Measurements from ENCODE around the gene BATF.

The BATF gene

DNA sequence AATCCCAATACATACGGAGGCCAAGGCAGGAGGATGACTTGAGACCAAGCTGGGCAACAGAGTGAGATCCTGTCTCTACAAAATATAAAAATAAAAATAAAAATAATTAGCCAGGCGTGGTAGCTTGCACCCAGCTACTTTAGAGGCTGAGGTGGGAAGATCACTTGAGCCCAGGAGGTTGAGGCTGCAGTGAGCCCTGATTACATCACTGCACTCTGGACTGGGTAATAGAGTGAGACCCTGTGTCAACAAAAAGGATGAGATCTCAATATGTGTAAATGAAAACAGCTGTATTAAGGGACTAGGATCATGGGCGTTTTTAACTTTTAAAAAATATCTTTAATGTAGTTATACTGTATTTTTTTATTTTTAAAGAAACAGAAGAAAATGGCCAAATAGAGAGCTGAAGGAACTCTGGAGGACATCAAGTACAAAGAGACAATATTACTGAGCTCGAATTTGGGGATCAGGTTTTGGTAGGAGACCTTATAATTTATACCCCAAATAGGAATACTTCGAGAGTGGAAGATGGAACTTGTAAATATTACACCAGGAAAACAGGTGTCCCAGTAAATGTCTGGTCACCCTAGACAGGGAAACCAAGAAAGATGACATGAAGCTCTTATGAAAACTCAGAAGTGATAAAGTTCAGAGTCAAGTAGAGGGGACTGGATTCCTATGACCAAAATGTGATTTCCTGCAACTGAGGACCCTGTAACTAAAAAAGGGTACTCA lies 13.1 kb downstream of the BATF start:
- DNase-seq = no peak

DNA sequence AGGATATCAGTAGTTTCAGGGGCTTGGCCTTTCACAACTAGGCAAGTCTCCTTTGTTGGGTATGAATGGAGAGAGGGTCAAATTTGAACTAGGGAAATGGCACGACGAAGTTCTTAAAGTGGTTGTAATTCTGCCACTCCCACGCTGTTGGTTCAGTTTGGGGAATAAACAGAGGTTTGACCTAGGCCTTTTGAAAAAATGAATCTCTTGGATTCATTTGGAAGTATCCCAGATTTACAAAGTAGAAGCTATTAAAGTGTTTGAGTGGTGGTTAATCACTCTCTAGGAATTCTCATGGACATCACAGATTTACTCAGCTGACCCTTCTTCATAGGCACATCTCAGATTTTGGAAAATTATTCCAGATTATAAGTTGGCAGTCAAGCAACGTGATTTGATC lies 14.8 kb downstream of the BATF start:
- DNase-seq = no peak

DNA sequence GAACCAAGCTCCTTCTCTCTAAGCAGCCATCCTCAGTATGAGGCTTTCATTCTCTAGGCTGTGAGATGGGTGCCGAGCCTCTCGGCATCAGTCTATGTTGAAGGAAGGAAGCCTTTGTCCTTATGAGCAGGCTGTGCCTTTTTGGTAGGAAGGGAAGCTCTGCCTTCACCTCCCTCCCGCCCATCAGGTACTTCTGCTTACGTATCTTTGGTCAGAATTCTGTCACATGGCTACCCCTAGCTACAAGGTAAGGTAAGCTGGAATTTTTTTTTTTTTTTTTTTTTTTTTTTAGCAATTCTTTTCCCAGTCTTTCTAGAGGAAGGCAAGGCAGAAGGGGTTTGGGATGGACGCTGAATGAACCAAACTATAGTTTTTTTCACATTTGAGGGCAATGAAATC lies 16.9 kb downstream of the BATF start:
- DNase-seq = no peak

DNA sequence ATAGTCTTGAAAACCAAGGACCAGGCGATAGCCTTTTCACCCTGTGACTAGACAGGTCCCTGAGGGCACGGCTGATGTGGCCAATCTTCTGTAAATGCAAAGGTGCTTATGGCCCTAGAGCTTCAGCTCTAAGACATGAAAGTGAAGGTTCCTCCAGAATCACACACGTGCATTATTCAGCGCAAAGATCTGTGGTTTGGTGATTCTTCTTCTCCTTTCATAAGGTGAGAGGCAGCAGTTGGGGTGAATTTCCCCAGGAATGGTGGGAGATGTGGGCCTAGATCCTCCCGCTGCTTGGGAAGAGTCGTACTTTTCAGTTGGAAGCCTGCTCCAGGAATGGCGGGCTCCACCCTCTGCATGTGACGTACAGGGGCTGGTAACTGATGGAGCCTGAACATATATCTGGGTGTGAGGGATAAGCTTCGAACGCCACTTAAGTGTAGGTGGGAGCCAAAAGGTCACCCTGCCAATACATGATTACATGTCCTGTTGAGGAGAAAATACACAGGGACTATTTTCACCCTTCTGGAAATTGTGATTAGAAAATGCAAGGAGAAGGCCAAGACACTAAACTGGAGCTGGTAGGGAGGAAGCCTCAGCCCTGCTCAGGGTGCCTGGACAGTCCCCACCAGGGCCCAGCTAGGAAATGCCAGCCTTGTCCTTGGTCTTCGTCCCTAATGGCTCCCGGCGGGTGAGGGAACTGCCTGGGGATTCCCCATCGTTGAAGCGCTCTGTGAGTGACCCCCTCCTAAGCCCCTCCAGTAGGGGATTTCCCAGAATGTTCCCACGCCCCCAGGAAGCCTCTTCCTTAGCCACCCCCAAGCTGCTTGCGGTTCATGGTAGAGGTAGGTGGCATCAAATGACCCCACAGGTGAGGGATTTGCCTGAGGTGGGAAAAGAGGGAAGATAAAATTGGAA lies 17.6 kb downstream of the BATF start:
- DNase-seq = no peak

DNA sequence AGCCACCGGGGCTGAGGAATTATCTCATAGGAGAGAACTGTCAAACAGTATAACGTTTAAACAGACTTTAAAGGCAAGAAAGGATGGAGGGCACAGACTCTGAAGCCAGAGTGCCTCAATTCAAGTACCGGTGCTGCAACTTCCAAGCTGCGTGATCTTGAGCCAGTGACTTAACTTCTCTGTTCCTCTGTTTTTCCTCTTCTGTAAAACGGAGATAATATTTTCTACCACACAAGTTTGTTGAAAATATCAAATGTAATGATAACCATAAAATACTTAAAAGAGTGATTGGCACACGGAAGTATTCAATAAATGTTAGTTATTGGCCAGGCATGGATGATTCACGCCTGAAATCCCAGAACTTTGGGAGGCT lies 18.2 kb downstream of the BATF start:
- no peak for DNase-seq

DNA sequence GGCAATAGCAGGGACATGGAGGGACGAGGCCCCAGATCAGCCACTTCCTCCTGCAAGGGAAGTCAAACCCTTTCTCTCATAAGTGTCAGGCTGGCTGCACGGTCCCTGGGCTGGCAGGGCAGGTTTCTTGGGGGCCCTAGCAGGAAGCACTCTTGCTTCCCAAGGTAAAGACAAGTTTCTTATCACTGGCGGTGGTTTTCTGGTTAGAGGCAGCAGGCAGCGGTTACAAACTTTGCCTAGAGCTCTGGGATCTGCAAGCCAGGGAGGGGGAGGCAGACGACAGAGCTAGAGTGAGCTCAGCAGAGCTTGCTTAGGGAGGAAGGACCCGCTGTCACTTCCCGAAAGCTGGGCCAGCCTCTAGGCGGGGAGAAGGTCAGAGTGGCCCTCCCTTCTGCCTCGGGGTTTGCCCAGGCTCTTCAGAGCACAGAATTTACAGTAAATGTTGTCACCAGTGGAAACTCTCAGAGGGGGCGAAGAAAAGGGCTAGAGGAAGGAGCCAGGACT lies 20.4 kb downstream of the BATF start:
- DNase-seq = no peak

DNA sequence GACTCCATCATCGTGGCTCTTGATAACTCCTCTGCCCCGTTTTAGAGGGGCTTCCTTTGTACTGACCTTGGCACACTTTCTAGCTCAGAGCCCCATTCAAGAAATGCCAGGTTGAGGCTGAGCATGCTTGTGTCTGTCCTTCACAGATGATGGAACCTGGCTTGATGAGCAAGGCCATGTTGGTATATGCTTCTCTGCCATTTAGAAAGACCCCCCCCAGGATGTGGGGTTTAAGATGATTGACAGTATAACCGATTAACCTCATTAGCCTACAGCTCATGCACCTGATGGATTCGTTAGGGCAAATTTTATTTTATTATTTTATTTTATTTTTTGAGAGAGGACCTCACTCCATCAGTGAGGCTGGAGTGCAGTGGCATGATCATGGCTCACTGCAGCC lies 21.0 kb downstream of the BATF start:
- no peak for DNase-seq

DNA sequence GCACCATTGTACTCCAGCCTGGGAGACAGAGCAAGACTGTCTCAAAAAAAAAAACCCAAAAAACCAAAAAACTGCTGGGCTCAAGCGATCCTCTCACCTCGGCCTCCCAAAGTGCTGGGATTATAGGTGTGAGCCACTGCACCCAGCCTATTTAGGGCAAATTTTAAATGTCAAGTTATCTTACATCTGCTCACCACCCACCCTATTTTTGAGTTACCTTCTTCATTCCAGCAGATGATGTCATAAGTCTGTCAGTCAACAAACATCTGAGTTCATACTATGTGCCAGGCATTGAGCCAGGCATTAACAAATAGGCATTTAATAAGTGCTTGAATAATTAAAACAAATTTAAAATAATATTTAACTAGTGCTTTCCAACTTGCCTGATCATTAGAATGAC lies 21.5 kb downstream of the BATF start:
- no peak for DNase-seq

DNA sequence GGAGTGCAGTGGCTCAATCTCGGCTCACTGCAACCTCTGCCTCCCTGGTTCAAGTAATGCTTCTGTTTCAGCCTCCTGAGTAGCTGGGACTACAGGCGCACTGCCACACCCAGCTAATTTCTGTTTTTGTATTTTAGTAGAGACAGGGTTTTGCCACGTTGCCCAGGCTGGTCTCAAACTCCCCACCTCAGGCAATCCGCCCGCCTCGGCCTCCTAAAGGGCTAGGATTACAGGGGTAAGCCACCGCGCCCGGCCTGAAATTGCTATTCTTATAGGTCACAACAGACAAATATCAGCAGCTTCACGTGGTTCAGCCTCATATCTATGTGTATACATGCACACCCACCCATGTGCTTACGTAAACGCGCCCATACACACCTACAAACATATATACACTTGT lies 23.6 kb downstream of the BATF start:
- no peak for DNase-seq

DNA sequence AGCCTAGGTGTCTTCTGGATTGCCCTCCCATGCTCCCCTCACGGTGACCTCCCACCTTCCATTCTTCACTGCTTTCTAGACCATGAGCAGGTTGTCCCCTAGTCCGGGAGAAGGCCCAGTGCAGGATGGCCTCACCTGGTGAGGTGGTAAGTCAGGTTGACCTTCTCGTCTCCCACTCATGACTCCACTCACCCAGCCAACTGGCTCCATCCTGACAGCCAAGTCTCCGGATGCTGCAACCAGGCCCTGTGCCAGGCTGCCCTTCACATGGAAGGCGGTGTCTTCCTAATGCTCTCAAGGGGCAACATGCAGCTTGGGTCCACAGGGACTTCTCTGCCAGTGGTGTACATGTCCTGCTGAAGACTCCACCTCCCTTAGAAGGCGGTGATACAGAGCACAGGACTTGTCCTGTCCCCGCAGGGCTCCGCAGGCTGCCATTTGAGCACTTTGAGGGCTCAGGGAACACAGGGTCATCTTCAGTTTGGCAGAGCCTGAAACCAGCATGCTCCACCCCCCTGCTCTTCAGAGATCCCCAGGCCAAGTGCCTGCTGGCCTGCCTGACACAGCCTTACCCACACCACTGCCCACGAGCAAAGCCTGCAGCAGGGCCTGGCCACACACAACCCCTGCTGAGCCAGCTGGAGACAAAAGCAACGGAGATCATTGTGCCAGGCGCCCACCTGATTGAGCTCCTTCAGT lies 25.4 kb downstream of the BATF start:
- DNase-seq = no peak

DNA sequence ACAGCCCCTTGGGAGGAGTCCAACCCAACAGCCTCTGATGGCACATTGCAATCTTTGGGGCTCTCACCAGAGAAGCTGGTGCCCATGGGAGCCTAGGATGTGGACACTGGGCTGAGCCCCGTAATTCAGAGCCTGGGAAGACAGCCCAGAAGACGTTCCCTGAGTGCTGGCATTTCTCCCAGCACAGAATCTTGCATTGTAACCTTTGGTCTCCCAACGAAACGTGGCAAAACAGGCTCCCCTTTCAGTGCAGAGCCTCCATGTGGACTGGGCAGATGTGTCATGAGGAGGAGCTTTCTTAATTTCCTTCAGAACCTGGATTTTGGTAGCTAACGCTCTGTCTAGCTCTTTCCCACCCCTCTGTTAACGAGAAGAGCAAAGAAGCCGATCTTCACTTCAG lies 26.3 kb downstream of the BATF start:
- DNase-seq = no peak

DNA sequence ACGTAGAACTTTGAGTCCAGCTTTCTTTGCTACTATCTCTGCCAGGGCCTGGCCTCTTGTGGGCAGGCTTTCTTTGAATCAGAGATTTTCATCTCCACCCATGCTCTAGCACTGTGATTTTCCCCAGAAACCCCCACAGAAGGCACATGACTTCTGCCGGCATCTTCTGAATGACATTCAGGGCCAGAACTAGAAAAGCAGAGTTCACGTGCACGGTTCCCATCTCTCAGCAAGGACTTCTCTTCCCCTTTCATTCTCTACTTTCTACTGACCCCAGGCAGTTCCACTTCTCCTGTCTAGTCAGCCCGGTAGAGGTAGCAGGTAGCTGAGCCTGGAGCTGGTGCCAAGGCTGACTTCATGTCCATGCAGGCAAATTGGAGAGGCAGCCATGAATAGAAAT lies 26.9 kb downstream of the BATF start:
- no peak for DNase-seq

DNA sequence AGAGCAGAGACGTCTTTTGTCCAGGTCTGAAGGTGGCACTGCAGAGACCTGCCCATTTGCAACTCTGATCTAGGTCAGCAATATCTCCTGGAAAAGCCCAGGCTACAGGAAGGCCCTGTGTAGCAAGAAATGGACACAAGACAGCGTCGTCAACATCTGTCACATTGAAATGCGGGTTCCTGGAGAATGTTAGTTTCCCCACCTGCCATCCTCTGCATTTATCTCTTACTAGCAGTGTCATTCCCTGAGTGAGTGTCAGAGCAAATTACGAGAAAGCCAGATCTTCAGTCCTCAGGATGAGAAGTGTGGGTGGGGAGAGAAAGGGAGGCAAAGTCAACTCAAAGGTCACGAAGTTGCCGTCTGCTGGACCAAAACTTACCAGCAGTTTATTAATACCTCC lies 28.8 kb downstream of the BATF start:
- DNase-seq = no peak

DNA sequence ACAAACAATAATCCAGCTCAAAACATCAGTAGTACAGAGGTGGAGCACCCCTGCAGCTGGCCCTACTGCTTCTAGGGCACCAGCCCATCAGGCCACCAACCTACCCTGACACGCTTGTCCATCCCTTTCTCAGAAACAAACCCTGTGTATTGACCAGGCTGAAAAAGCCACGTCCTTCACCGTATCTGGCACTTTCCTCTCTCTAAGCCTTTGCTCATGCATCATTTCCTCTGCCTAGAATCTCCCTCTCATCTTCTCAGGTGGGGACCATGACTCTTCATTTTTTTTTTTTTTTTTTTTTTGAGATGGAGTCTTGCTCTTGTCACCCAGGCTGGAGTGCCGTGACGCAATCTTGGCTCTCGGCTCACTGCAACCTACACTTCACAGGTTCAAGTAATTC lies 30.9 kb downstream of the BATF start:
- no peak for DNase-seq

DNA sequence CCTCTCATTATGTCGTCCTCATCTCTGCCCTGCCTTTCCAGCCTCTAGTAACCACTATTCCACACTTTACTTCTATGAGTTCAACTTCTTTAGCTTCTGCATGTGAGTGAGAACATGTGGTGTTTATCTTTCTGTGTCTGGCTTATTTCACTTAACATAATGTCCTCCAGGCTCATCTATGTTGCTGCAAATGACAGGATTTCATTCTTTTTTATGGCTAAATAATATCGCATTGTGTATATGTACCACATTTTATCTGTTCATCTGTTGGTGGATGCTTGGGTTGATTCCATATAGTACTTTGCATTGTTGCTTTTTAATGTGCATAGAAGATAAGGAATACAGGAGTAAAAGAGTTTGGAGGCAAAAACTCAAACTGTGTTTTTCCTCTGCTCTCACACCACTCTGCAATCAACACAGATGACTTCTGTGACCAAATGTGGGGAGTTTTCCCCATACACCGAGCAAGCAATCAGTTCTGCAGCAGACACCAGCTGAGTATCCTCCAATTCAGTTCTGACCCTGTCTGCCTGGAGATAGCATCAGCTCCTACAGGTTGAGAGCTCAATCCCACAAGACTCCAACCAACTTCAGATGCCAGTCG lies 31.6 kb downstream of the BATF start:
- no peak for DNase-seq

DNA sequence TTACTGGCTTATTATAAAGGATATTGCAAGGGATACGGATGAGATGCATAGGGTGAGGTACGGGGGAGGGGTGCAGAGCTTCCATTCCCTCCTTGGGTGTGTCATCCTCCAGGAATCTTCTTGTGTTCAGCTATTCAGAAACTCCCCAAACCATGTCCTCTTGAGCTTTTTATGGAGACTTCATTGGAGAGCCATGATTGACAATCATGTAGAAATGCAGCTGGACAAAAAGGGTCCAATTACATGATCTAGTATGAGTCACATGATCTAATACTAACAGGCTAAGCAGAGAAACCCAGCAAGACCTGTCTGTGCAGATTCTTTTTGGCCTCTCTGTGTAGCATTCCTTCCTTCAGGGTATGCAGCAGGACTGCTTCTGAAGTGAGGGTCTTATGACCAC lies 32.2 kb downstream of the BATF start:
- no peak for DNase-seq

DNA sequence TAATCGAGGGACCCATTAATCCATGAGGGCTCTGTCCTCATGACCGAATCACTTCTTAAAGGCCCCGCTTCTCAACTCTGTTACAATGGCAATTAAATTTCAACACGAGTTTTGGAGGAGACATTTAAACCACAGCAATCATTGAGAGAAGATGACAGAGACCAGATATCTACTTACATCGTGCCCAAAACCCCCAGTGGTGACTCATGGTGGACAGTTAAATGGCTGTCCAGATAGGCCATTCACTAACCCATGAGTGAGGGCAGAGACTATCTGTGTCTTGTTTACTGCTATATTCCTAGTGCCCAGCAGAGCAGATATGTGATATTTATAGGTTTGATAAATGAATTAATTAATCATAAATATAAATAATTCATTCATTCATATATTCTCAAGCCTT lies 36.2 kb downstream of the BATF start:
- no peak for DNase-seq

DNA sequence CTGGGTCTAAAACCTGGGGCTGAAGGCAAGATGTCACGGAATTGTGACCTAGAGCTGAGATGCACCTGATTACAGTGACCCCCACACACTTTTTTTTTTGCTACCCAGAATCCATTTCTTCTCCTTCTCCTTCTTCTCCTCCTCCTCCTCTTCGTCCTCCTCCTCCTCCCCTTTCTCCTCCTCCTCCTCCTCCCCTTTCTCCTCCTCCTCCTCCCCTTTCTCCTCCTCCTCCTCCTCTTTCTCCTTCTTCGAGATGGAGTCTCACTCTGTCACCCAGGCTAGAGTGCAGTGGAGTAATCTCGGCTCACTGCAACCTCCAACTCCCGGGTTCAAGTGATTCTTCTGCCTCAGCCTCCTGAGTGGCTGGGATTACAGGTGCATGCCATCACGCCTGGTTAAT lies 36.8 kb downstream of the BATF start:
- DNase-seq = no peak

DNA sequence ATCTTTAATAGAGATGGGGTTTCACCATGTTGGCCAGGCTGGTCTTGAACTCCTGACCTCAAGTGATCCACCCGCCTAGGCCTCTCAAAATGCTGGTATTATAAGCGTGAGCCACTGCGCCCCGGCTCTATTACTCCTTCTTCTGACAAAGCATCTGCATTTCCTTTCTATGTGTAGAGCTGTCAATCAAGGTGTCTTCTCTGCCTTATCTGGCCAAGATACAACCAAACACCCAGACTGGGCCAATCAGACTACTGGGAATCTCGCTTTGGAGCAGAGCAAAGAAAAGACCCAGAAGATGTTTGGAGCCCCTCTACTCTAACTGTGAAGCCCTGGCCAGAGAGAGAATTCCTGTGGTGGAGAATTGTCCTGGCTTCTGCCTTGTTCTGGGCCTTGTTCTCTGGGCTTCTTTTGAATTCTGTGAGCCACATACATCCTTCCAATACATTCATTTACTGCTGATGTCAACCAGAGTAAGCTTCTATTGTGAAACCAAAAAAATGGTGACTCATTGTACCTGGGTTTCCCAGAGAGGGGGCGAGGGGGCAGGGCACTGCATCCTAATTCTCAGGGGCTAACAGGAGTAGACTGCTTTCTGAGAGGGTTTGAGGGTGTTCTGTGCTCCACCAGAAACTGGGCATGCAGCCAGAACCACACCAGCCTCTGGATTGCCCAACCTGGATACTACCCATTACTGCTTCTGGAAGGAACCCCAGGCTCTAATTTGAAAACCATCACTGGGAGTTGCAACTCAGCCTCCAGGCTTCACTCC lies 37.4 kb downstream of the BATF start:
- no peak for DNase-seq

DNA sequence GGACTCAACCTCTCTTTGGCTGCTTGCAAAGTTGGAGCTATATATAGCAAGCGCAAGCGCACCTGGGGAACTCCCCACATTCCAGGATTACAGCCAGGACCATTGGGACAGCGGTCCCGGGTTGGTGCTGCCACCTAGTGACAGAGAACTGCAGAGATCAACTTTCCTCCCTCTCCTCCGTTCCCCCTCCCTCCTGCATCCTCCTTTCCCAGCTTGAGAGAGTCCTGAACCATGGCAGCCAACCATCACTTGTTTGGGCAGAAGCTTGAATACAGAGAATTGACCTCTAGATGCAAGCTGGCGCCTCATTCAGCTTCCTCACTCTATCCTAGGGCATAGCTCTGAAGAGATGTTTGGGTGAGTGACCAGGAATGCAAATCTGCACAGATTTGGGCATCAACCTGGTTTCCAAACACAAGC lies 38.8 kb downstream of the BATF start:
- DNase-seq = peak; percentile 75

DNA sequence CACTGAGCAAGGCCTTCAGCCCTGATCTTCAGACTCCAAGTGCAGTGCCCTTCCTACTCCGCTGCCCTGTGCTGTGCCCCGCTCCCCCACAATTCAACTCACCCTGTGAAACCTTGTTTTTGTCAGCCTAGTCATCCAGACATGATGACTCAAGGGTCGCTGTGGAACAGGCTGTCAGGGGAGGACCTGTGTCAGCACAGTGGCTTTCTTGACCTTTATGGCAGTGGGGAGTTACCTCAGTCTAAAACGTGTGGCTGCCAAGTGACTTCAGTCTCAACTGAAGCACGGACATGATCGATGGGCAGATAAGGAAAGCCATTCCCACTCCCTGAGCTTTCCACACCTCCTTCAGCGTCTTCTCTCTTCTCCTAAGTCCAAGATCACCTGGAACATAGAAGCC lies 39.8 kb downstream of the BATF start:
- DNase-seq = no peak

DNA sequence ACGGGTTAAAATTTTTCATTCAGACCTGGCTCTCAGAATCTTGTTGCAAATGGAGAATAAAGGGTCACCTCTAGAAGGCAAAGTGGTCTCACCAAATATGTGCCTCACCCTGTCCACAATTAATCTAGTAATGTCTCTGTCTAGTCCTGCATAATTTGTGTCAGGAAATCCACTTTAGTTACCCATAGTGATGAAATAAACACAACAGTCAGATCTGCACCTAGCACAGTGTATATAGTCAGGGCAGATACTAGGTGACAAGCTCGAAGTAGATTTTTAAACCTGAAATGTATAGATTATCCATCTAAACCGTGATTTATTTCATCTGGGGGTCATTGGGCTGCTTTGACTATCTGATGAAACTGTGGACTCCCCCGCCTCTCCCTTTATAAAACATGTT lies 40.2 kb downstream of the BATF start:
- no peak for DNase-seq
